UCSD-AML1 (cell line): ENCODE data around the gene SPACA5.
"Not testable (repeated sequence)": the region's sequence is repeated elsewhere in the genome, so short reads cannot be mapped to it uniquely, and the experiment has no call there.

ENCODE experiments used
- DNase-seq: peaks from one replicate; lab custom pipeline; 2025; ENCODE audit not compliant: unreplicated experiment; lab: John Stamatoyannopoulos, UW

Gene SPACA5

DNA sequence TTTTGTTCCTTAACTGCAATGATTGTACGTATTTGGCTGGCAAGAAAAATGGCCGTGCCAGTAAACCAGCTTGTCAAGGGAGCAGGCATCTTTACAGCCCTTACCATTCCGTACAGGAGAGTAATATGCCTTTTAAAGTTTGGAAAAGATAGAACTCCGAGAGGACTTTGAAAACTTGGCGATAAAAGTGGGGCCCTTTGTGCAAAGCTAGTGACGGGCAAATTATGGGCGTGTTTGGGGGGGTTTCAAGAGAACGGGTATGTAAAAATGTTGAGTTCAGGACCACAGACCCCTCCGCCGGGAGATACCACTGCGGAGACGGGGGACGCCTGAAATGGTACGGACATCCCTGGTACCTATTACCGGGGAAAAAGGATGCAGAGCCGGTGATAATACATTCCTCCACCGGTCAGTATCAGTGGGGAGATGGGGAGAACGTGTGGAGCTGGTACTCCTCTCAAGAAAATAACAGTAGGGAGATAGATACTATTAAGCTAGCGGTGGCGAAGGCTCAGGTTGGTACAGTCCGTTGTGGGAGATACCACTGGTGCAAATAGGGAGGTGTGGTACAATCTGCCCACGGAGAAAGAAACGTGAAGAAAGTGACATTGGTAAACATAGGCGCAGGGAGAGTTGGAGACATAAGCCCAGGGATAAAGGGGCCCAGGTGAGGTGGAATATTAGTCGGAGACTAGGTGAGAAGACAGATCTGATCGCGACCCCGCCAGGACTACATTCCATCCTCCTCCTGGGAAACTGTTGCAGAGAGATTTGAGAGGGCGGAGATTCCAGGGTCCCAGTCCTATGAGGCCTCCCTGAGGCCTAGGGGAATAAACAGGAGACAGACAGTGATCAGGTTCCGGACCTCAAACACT is 14.5 kb downstream of the SPACA5 start:
- DNase-seq: no peak

GRCh38 chrX:48022100-48022499 is 15.3 kb downstream of the SPACA5 start:
- no peak for DNase-seq

- DNase-seq: no peak
These were observed 15.9 kb downstream of the SPACA5 start for GRCh38 chrX:48022738-48023137.

- DNase-seq: peak; percentile 28
These were observed 18.8 kb downstream of the SPACA5 start for GRCh38 chrX:48025561-48025960.

DNA sequence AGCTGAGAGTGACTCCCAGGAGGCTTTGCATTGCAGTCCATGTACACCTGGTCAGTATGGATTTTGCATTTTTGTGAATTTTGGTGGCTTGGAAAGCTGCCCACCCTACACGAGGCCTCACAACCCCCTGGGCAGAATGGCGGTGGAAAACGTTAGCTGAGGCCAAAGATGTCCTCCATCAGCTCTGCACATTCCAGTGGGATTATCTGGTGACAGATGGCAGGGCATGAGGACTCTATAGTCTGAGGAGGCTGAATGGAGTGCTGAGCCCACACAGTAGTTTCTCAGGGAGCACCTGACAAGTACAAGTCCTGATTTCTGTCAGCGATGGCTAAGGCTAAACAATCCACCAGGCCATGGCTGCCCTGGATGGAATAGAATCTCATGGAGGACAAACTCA is 20.8 kb downstream of the SPACA5 start:
- not testable (repeated sequence) for DNase-seq

- DNase-seq: no peak
These were observed 21.3 kb downstream of the SPACA5 start for GRCh38 chrX:48028091-48028490.

DNA sequence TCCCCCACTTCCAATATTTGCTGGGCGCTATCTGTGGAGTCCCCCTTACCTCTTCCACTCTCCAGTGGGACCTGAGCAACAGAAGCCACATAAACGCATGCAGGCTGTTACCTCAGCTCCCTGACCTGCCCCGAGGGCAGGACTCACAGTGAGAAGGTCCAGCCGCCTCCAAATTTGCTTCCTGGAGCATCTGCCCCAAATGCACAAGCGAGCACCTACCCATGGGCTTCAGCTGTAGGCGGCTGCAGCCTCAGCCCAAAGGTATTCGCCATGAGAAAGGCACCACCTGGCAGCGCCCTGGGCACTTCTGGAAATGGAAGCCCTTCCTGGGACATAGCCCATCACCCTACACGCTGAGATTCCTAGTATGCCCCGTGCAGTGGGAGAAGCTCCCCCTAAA is 23.4 kb downstream of the SPACA5 start:
- no peak for DNase-seq

DNA sequence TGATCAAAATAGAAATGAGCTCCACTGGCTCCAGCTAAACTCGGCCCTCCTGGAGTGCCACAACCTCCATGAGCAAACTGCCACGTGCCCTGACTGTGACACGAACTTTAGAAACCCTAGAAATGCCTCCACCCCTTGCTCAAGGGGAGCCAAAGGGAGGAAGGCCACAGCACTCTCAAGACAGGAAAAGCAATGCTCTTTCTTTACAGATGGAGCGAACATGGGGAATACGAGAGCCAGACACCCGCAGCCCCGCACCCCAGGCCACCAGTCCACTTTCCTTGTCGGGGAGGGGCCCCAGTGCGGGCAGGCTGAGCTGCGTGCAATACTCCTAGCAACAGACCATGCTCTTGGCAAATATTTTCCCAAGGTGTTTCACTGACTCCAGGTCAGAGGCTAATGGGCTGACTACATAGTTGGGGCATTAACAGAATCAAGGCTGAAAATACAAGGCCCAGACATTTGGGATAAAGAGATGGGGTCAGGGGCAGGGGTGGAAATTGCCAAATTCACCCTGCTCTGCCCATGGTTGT is 23.9 kb downstream of the SPACA5 start:
- DNase-seq: not testable (repeated sequence)

- DNase-seq: no peak
These were observed 29.1 kb downstream of the SPACA5 start for GRCh38 chrX:48035891-48036290.

DNA sequence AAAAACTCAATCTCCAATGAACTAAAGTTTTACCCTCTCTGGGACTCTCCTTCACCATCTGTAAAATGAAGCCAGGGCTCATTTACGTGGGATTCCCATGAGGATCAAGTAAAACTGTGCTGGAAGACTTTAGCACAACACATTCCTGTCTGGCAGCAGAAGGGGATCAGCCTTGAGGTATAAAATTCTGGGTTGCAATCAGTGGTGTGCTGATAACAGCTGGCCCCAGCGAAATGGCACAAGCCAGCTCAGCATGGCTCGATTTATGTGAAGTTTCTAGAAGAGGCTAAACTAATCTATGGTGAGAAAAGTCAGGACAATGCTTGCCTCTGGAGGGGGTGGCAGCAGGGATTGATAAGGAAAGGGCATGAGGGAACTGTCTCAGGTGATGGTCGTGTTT is 36.3 kb downstream of the SPACA5 start:
- DNase-seq: no peak

- DNase-seq: no peak
These were observed 38.9 kb downstream of the SPACA5 start for GRCh38 chrX:48045410-48046311.

DNA sequence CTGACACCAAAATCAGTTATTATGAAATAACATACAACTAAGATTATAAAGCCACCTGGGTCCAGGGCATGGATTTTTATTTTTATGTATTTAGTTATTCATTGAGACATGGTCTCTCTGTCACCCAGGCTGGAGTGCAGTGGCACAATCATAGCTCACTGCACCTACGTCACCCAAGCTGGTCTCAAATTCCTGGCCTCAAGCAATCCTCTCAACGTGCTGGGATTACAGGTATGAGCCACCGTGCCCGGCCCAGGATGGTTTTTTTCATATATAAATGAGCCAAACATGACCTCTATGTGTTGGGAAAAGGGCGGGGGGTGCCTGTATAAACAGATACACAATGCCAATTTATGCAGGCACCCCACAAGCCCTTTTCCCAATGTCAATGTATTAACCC is 40.1 kb downstream of the SPACA5 start:
- no peak for DNase-seq

DNA sequence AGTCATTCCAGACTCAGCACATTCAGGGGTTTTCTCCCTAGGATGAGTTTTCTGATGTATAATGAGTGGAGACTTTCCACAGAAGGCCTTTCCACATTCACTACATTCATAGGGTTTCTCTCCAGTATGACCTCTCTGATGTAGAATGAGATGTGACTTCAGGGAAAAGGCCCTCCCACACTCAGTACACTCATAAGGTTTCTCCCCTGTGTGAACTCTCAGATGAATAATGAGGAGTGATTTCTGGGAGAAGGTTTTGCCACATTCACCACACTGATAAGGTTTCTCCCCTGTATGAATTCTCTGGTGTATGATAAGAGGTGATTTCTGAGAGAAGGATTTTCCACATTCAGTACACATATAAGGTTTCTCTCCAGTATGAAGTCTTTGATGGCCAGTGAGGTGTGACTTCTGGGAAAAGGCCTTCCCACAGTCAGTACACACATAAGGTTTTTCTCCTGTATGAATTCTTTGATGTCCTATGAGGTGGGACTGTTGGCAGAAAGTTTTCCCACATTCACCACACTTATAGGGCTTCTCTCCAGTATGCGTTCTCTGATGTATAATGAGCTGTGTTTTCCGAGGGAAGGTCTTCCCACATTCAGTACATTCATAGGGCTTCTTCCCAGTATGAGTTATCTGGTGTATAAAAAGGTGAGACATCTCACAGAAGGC is 52.0 kb downstream of the SPACA5 start:
- no peak for DNase-seq

DNA sequence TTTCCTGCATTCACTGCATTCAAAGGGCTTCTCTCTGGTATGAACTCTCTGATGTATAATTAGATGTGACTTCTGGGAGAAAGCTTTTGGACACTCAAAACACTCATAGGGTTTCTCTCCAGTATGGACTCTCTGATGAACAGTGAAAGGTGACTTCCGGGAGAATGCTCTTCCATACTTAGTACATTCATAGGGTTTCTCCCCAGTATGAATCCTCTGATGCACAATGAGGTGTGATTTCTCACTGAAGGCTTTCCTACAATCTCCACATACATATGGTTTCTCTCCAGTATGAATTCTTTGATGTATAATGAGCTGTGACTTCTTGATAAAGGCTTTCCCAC is 52.5 kb downstream of the SPACA5 start:
- DNase-seq: no peak
